ENCODE results near the gene PPM1J.

The PPM1J gene

GRCh38 chr1:112686835-112687234 is 28.3 kb downstream of the PPM1J start:
- no peak for DNase-seq

DNA sequence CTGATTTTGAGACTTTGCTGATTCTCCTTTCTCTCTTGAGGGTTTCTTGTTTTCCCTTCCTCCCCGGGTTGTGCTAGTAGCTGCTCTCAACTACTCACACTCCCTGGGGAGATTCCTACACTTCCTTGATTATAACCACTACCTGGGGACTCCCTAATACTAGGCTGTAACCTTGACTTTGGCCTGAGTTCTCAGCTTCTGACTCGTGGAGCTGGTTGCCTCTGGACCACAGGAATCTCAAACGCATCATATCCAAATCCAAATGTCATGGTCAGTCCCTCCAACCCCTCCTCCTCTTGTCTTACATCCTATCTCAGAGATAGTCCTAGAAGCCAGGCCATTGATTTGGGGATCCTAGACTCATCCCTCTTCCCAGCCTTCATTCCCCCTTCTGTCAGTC is 28.7 kb downstream of the PPM1J start:
- no peak for DNase-seq

GRCh38 chr1:112685913-112686312 is 29.2 kb downstream of the PPM1J start:
- no peak for DNase-seq

- DNase-seq, result no peak
Observed at GRCh38 chr1:112678605-112679004, 36.5 kb downstream of the PPM1J start.

DNA sequence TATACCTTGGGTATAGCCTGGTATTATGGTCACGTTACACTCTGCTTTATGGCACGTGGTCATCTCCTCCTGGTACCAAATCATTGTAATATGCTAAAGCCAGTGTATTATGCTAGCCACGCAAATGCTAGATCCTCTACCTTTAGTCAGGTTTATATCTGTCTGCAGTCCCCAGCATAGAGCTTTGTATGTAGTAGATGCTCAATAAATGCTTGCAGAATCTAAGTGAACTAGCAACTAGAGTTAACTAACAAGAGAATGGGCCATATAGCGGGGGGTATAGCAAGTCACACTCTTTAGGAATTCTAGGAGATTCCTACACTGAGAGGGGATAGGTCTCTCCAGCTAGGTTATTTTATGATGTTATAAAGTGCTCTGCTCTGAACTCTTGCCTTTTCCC is 37.6 kb downstream of the PPM1J start:
- no peak for DNase-seq

DNA sequence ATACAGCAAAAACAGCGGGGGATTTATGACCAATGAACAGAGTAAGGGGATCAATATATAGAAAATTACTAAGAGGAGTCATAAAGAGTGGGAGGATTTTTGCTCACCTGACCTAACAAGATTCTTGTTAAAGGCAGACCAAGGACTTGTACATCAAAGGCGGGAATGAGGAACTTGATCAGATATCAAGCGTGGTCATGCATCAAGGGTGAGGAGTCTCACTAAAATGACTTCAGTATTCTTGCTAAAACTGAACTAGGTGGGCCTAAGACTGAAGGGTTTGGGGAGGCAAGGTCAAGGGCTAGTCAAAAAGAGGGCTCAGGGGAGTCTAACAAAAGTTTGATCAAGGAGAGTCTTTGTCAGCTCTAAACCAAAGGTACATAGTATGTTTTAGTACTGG is 38.6 kb downstream of the PPM1J start:
- no peak for DNase-seq

- DNase-seq, result no peak
Observed at GRCh38 chr1:112675728-112676381, 39.3 kb downstream of the PPM1J start.

GRCh38 chr1:112674986-112675727 is 40.0 kb downstream of the PPM1J start:
- peak in 1 of 4 experiments; percentile 49 for DNase-seq

DNA sequence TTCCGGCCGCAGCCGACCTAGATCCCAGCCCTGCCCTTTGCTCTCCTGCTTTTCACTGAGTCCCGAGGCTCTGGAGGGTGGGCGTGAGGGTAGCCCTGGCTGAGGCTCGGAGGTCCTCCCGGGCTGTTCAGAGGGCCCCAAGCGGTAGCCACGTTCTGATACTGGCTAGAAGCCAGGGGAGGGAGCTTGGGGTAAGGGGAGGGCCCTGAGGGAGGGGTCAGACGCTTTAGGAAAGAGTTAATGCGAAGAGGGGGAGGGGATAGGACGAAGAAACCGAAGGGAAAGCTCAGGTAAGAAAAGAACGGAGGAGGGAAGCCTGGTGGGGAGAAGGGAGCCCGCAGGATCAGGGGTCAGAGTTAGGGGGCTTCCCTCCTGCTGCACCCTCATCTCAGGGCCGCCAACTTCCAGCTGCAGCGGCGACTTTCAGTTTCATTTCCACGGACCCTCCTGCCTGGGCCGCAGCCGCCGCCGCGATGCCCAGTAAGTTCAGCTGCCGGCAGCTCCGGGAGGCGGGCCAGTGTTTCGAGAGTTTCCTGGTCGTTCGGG is 40.6 kb downstream of the PPM1J start, which contains the start of gene MOV10:
TSS of gene MOV10 (plus strand) at position 220 of the 546 bp plus-strand sequence. CDS start at position 474, 254 bp downstream.
- peak in 2 of 4 experiments; percentile 35 to 50 for DNase-seq

DNA sequence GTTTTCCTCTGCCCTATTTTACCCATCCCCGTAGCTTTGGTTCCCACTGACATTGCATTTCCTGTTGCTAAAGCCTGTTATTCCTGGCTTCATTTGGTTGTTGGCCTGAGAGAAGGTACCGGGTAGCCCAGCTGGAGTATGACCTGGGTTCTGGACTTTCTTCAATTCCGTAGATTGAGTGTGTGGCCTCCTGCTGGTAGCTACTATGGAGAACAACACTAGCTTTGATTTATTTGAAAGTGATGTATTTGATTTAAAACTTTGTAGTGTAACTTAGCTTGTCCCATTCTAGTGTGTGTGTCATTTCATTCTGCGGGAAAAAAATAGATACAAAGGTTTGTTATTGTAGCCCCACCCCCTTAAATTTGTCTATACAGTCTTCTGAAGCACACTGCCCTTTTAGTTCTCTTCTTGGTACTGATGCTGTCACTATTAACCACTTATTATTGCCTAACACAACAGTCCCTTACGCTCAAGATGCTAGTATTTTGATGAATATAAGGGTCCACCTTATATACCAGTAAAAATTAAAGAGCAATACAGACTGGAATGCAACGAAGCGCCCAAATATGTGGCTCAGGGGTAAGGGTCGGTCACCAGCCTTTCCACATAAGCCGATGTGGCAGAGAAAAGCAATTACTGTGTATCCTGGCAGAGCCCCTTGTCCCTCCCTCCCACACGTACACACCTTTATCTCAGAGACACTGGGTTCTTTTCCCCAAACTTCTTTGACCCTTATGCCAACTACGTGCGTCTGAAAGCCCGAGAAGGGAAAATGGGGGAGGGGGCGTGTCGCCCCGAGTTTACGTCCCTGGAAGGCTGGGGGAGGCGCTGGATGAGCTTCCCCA is 41.3 kb downstream of the PPM1J start:
- no peak for DNase-seq

- no peak for DNase-seq
Observed at GRCh38 chr1:112672842-112673241, 42.3 kb downstream of the PPM1J start.

- DNase-seq, result no peak
Observed at GRCh38 chr1:112672009-112672408, 43.1 kb downstream of the PPM1J start.

DNA sequence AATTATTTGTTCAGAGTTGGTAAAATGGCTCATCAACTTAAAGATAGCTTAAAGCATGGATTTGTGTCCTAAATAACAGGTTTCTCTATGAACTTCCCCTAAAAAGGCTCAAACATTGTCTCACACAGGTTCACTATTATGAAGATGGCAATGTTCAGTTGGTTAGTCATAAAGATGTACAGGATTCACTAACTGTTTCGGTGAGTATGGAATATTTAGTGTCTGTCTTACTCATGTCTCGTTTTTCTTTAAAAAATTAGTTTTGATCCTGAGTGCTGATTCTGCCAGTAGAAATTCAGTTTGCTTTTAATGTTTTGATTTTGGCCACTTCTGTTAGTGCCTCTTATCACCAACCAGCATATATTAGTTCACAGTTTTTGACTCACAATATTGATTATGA is 48.2 kb downstream of the PPM1J start:
- no peak for DNase-seq

DNA sequence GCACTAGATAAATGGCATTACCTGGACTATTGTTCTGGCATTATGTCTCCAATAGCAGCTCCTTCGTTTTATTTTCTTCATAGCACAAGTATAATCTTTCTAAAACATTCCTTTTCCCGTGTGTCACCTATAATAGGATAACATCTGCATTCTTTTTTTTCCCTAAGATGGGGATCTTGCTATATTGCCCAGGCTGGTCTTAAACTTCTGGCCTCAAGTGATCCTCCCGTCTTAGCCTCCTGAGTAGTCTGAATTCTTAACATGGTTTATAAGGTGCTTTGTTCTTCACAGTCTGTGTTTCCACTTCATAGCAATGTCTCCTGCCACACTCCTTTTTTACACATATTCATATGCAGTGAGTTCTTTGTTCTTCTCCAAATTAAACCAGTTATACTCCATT is 49.3 kb downstream of the PPM1J start:
- no peak for DNase-seq

Measured in activated naive CD4-positive, alpha-beta T cell (primary cell).